SK-N-SH (cell line): Measurements from ENCODE around the gene ATOSB.
A peak's percentile ranks its signal among the peaks of the same experiment; 100 is the strongest.

Experiments used
- MXI1 ChIP-seq: IDR thresholded peaks from 2 replicates; pipeline ENCODE4 v1.6.1; 2012; ENCODE audit warnings: mild to moderate bottlenecking, low read depth, low read length, improper control_type of control experiment
- RAD21 ChIP-seq: IDR thresholded peaks from 2 replicates; pipeline ENCODE4 v1.6.1; 2012; ENCODE audit warnings: mild to moderate bottlenecking, low read length

DNA sequence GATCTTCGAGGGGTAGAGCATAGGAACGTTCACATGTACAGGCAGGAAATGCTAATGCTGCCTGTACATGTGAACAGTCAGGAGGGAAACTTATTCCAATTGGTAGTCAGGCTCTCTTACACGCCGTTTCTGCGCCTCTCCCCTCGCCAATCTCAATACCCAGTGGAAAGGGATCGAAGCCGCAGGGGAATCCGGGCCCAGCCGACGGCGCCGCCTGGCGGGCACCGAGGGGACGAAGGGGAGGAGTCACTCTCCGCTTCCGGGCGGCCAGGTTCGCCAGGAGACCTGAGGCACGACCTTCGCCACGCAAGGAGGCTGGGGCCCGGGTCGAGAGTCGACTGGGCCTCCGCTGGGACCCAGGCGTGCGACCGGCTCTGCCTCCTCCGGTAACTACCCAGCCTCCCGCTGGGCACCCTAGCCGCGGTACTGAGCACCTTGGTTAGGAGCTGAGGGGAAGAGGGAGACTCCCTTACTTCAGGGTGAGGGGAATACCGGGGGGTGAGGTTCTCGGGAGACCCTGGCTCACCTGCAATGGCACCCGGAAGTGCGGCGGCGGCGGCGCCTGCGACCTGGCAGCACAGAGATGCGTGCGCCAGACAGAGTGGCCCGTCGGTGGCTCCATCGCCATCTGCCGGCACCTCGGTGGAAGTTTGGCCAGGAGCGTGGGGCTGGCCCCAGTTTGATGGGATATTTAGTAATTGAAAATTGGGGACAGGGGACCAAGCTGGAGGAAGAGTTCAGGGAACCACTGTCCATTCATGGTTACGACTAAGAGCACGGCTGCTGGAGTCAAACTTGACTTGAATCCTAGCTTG, 19.4 kb downstream of the ATOSB start, which contains the start of gene PIGO:
- peak; percentile 71 for TF ChIP-seq MXI1
- peak; percentile 63 for TF ChIP-seq RAD21
